Measurements from ENCODE around the gene NT5DC1. TPM values are rescaled to one million over a fixed set of nuclear protein-coding genes. Genes with fewer than 3 reads are reported as not detected.

NT5DC1 gene
- total and polyA plus RNA-seq, 2 experiments from 2014 or later = 27.0 to 29.8 TPM

DNA sequence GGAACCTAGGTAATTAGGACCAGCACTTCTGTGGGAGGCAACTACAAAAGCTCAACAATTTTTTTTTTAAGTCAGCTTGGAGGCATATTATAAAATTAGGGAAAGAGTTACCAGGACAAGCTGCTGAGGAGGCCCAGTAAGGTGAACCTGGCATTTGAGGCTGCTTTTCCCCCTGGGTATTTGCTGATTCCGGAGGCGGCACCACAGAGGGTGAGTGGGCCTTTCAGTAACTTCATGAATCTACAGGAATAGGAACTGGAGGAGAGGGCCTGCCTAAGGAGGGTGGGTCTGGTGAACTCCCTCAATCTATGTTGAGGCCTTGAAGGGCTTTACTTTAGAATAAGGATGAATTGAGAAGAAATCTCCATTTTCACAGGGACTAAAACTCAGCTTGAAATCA lies 138.6 kb downstream of the NT5DC1 start:
- ATAC-seq = no peak
- Mint-ChIP-seq H3K4me3 (no peak overlapping the region), H3K4me1 (no peaks in the 10 kb centered on the region), H3K36me3 (ENCODE audit: low read depth) (peaks cover 9% of the 10 kb centered on the region; the same call in 2 of the 3 replicates), H3K27ac (no peak overlapping the region), H3K27me3 (ENCODE audit: insufficient read depth, low read depth, poor library complexity) (peaks cover 2% of the 10 kb centered on the region), H3K9me3 (no peaks in the 10 kb centered on the region)
- Histone ChIP-seq H3K36me3 (ENCODE audit: insufficient read depth) (peaks cover 15% of the 10 kb centered on the region), H3K4me3 (no peak overlapping the region), H3K27me3 (ENCODE audit: insufficient read depth) (no peaks in the 10 kb centered on the region), H4K20me1 (replicated peaks; ENCODE audit: insufficient read depth) (no peaks in the 10 kb centered on the region), H3K4me1 (ENCODE audit: insufficient read depth) (no peaks in the 10 kb centered on the region), H3K9me2 (ENCODE audit: insufficient read depth) (no peaks in the 10 kb centered on the region), H3K79me2 (replicated peaks; ENCODE audit: insufficient read depth) (no peaks in the 10 kb centered on the region), H3K27ac (ENCODE audit: low read depth) (no peak overlapping the region), H3K4me2 (no peak overlapping the region), H3F3A (replicated peaks; ENCODE audit: low read depth) (no peaks in the 10 kb centered on the region), H2AFZ (no peak overlapping the region)
- TF ChIP-seq STAT1 (IDR thresholded peaks at IDR 0.05; ENCODE audit: unreplicated experiment) = no peak
- TF ChIP-seq EZH2phosphoT487 (IDR thresholded peaks at IDR 0.05; ENCODE audit: unreplicated experiment) = no peak
- TF ChIP-seq EZH2 (IDR thresholded peaks at IDR 0.05; ENCODE audit: low read depth, unreplicated experiment) = no peak
- no peak for TF ChIP-seq CREB1 (CRISPR knock-in tag; IDR thresholded peaks at IDR 0.05; ENCODE audit: low read depth)
- TF ChIP-seq, protein P1, sequence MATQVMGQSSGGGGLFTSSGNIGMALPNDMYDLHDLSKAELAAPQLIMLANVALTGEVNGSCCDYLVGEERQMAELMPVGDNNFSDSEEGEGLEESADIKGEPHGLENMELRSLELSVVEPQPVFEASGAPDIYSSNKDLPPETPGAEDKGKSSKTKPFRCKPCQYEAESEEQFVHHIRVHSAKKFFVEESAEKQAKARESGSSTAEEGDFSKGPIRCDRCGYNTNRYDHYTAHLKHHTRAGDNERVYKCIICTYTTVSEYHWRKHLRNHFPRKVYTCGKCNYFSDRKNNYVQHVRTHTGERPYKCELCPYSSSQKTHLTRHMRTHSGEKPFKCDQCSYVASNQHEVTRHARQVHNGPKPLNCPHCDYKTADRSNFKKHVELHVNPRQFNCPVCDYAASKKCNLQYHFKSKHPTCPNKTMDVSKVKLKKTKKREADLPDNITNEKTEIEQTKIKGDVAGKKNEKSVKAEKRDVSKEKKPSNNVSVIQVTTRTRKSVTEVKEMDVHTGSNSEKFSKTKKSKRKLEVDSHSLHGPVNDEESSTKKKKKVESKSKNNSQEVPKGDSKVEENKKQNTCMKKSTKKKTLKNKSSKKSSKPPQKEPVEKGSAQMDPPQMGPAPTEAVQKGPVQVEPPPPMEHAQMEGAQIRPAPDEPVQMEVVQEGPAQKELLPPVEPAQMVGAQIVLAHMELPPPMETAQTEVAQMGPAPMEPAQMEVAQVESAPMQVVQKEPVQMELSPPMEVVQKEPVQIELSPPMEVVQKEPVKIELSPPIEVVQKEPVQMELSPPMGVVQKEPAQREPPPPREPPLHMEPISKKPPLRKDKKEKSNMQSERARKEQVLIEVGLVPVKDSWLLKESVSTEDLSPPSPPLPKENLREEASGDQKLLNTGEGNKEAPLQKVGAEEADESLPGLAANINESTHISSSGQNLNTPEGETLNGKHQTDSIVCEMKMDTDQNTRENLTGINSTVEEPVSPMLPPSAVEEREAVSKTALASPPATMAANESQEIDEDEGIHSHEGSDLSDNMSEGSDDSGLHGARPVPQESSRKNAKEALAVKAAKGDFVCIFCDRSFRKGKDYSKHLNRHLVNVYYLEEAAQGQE (IDR thresholded peaks at IDR 0.05; ENCODE audit: unreplicated experiment) = no peak
- TF ChIP-seq, protein P2, sequence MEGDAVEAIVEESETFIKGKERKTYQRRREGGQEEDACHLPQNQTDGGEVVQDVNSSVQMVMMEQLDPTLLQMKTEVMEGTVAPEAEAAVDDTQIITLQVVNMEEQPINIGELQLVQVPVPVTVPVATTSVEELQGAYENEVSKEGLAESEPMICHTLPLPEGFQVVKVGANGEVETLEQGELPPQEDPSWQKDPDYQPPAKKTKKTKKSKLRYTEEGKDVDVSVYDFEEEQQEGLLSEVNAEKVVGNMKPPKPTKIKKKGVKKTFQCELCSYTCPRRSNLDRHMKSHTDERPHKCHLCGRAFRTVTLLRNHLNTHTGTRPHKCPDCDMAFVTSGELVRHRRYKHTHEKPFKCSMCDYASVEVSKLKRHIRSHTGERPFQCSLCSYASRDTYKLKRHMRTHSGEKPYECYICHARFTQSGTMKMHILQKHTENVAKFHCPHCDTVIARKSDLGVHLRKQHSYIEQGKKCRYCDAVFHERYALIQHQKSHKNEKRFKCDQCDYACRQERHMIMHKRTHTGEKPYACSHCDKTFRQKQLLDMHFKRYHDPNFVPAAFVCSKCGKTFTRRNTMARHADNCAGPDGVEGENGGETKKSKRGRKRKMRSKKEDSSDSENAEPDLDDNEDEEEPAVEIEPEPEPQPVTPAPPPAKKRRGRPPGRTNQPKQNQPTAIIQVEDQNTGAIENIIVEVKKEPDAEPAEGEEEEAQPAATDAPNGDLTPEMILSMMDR (conservative IDR thresholded peaks at IDR 0.05; ENCODE audit: low read depth in 2 of 2) = no peak
- no peak for TF ChIP-seq NANOG (IDR thresholded peaks at IDR 0.05; ENCODE audit: borderline replicate concordance)
- no peak for TF ChIP-seq JUNB (IDR thresholded peaks at IDR 0.05; ENCODE audit: unreplicated experiment)
- TF ChIP-seq, protein P3, sequence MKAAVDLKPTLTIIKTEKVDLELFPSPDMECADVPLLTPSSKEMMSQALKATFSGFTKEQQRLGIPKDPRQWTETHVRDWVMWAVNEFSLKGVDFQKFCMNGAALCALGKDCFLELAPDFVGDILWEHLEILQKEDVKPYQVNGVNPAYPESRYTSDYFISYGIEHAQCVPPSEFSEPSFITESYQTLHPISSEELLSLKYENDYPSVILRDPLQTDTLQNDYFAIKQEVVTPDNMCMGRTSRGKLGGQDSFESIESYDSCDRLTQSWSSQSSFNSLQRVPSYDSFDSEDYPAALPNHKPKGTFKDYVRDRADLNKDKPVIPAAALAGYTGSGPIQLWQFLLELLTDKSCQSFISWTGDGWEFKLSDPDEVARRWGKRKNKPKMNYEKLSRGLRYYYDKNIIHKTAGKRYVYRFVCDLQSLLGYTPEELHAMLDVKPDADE (IDR thresholded peaks at IDR 0.05) = no peak
- TF ChIP-seq POLR2AphosphoS5 (IDR thresholded peaks at IDR 0.05; ENCODE audit: low read depth) = no peak
- TF ChIP-seq ZNF114 (CRISPR knock-in tag; IDR thresholded peaks at IDR 0.05) = no peak
- TF ChIP-seq ZNF331 (CRISPR knock-in tag; IDR thresholded peaks at IDR 0.05; ENCODE audit: low read depth) = no peak
- TF ChIP-seq, protein P4, sequence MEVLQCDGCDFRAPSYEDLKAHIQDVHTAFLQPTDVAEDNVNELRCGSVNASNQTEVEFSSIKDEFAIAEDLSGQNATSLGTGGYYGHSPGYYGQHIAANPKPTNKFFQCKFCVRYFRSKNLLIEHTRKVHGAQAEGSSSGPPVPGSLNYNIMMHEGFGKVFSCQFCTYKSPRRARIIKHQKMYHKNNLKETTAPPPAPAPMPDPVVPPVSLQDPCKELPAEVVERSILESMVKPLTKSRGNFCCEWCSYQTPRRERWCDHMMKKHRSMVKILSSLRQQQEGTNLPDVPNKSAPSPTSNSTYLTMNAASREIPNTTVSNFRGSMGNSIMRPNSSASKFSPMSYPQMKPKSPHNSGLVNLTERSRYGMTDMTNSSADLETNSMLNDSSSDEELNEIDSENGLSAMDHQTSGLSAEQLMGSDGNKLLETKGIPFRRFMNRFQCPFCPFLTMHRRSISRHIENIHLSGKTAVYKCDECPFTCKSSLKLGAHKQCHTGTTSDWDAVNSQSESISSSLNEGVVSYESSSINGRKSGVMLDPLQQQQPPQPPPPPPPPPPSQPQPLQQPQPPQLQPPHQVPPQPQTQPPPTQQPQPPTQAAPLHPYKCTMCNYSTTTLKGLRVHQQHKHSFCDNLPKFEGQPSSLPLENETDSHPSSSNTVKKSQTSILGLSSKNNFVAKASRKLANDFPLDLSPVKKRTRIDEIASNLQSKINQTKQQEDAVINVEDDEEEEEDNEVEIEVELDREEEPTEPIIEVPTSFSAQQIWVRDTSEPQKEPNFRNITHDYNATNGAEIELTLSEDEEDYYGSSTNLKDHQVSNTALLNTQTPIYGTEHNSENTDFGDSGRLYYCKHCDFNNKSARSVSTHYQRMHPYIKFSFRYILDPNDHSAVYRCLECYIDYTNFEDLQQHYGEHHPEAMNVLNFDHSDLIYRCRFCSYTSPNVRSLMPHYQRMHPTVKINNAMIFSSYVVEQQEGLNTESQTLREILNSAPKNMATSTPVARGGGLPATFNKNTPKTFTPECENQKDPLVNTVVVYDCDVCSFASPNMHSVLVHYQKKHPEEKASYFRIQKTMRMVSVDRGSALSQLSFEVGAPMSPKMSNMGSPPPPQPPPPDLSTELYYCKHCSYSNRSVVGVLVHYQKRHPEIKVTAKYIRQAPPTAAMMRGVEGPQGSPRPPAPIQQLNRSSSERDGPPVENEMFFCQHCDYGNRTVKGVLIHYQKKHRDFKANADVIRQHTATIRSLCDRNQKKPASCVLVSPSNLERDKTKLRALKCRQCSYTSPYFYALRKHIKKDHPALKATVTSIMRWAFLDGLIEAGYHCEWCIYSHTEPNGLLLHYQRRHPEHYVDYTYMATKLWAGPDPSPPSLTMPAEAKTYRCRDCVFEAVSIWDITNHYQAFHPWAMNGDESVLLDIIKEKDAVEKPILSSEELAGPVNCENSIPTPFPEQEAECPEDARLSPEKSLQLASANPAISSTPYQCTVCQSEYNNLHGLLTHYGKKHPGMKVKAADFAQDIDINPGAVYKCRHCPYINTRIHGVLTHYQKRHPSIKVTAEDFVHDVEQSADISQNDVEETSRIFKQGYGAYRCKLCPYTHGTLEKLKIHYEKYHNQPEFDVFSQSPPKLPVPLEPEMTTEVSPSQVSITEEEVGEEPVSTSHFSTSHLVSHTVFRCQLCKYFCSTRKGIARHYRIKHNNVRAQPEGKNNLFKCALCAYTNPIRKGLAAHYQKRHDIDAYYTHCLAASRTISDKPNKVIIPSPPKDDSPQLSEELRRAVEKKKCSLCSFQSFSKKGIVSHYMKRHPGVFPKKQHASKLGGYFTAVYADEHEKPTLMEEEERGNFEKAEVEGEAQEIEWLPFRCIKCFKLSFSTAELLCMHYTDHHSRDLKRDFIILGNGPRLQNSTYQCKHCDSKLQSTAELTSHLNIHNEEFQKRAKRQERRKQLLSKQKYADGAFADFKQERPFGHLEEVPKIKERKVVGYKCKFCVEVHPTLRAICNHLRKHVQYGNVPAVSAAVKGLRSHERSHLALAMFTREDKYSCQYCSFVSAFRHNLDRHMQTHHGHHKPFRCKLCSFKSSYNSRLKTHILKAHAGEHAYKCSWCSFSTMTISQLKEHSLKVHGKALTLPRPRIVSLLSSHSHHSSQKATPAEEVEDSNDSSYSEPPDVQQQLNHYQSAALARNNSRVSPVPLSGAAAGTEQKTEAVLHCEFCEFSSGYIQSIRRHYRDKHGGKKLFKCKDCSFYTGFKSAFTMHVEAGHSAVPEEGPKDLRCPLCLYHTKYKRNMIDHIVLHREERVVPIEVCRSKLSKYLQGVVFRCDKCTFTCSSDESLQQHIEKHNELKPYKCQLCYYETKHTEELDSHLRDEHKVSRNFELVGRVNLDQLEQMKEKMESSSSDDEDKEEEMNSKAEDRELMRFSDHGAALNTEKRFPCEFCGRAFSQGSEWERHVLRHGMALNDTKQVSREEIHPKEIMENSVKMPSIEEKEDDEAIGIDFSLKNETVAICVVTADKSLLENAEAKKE (CRISPR knock-in tag; IDR thresholded peaks at IDR 0.05) = no peak
- DNase-seq (ENCODE audit: low spot score) = no peak

All from GM23338 (cell line).